AML-193 (cell line): Measurements from ENCODE around the gene NUDT22.

Experiments used
- DNase-seq, 2 experiments: peaks; one replicate each; lab custom pipeline; 2025; lab: John Stamatoyannopoulos, UW

Gene NUDT22

DNA sequence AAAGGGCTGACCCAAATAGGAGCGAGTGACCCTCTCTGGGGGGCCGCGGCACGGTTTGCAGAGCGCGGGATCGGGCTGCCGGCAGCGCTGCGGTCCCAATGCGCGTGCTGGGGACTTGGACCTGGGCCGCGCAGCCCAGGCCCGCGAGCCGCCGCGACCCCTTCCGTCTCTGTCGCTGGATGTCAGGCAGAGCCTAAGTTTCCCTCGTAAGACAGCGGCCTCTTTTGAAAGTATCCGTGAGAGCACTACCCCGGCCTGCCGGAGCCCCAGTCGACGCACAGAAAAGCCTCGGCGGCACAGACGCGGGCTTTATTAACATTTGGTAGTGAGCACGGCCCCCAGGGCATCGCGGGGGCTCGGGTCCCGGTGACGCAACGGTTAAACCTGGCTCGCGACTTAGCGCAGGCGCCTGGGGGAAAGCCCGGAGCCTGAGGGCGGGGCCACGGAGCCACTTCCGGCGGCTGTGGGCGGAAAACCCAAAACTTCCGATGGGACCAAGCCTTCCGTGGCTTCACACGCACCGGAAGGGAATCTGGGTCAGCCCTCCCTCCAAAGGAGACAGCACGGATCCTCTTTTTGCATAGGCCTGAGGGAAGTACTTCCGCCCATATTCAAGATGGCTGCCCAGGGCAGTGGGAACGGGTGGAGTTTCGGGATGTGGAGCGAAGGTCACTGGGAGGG is 43.6 kb downstream of the NUDT22 start:
- DNase-seq: peak; percentile 94 to 97

DNA sequence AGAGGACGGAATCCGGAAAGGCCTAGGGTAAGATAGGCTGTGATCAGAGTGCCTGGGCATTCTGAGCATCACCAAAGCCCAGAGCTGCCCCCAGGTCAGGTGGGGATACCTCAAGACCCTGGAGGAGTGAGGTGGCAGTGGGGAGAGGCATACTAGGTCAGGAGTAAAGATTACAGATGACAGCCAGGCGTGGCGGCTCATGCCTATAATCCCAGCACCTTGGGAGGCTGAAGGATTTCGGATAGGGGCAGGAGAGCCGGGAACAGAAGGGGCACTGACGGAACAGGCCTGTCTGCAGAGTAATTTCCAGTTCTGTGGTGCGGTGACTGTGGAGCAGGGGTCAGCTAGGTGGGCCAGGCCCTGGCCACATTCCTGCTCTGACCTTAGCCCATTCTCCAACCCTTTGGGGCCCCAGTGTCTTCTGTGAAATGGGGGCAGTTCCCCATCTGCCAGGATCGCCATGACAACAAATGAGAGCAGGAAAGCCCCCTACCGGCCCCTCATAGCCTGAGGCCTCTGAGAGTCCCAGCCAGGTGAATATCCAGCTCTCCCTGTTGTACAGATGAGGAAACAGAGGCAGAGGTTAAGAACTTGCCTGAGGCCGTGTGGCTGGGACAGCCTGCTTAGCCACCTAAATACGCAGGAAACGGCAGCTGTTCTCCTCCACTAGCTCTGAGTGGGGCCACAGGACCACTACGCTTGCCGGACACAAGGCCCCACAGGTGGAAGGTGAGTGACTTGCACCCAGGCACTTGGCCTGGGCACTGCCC is 49.1 kb downstream of the NUDT22 start:
- DNase-seq: no peak

DNA sequence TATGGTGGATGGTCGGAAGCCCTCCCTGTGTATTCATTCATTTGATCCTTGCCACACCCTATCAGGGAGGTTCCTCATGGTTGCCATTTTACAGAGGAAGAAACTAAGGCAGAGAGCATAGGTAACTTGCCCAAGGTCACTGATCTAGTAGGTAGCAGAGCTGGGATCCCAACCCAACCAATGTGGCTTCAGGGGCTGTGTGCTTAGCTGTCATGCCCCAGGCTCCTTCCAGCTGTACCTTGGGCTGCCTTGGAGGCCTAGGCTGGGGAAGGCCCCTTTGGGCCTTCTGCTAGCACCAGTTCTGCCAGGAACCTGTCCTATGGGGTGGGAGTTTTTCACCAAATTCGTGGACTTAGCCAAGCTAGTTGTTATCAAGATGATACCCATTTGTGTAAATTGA is 49.8 kb downstream of the NUDT22 start:
- DNase-seq: no peak

- no peak for DNase-seq
Measured at GRCh38 chr11:64276653-64277431, 50.8 kb downstream of the NUDT22 start.

- DNase-seq: no peak
Measured at GRCh38 chr11:64278576-64279190, 52.6 kb downstream of the NUDT22 start.
